OCI-LY1 (cell line): Measurements from ENCODE around the gene LAPTM5.

ENCODE experiments used
- EZH2 ChIP-seq: fragments of 200-600 bp; sonication (generic), shearing (Covaris generic); IDR thresholded peaks from 2 replicates; pipeline ENCODE4 v1.8.0; 2017; ENCODE audit warnings: borderline replicate concordance, mixed run types, mild to moderate bottlenecking, antibody characterized with exemption, low read length, moderate library complexity, mixed read lengths
- TF ChIP-seq, protein P1 (sequence below): fragments of 200-600 bp; sonication (generic), shearing (Covaris generic); IDR thresholded peaks from 2 replicates; pipeline ENCODE4 v1.5.1; 2017; ENCODE audit warnings: mild to moderate bottlenecking, antibody characterized with exemption, low read length, moderate library complexity, mixed read lengths

DNA sequence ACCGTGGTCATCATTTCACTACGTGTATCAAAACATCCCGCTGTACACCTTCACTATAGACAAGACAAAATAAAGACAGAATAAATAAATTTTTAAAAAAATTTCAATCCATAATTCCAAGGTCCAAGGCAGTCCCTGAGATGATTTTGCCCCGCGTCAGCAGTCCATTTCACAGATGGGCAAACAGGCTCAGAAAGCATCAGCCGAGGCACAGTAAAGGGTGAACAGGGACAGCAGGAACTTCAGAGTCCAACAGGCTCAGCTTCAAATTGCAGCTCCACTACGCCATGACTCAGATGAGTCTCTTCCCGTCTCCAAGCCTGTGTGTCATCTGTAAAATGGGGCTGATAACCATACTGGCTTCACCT lies 49.2 kb downstream of the LAPTM5 start:
- TF ChIP-seq, protein P1, sequence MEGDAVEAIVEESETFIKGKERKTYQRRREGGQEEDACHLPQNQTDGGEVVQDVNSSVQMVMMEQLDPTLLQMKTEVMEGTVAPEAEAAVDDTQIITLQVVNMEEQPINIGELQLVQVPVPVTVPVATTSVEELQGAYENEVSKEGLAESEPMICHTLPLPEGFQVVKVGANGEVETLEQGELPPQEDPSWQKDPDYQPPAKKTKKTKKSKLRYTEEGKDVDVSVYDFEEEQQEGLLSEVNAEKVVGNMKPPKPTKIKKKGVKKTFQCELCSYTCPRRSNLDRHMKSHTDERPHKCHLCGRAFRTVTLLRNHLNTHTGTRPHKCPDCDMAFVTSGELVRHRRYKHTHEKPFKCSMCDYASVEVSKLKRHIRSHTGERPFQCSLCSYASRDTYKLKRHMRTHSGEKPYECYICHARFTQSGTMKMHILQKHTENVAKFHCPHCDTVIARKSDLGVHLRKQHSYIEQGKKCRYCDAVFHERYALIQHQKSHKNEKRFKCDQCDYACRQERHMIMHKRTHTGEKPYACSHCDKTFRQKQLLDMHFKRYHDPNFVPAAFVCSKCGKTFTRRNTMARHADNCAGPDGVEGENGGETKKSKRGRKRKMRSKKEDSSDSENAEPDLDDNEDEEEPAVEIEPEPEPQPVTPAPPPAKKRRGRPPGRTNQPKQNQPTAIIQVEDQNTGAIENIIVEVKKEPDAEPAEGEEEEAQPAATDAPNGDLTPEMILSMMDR, result no peak
- no peak for TF ChIP-seq EZH2
